Occipital lobe (tissue), 2 donors: ENCODE measurements around the gene CREB5. TPM values are rescaled to one million over a fixed set of nuclear protein-coding genes. Genes with fewer than 3 reads are reported as not detected.
A peak's percentile ranks its signal among the peaks of the same experiment; 100 is the strongest.
"Not testable (repeated sequence)": the region's sequence is repeated elsewhere in the genome, so short reads cannot be mapped to it uniquely, and the experiment has no call there.

ENCODE experiments used
- DNase-seq: peaks from one replicate; lab custom pipeline; 2025; lab: John Stamatoyannopoulos, UW
- total RNA-seq: library from RNA; depleted of rRNA; stranded (reverse); fragments of >200 nt; gene quantifications from one replicate; pipeline ENCODE4 v1.2.3, GENCODE V29; 2014

CREB5 gene, protein sequence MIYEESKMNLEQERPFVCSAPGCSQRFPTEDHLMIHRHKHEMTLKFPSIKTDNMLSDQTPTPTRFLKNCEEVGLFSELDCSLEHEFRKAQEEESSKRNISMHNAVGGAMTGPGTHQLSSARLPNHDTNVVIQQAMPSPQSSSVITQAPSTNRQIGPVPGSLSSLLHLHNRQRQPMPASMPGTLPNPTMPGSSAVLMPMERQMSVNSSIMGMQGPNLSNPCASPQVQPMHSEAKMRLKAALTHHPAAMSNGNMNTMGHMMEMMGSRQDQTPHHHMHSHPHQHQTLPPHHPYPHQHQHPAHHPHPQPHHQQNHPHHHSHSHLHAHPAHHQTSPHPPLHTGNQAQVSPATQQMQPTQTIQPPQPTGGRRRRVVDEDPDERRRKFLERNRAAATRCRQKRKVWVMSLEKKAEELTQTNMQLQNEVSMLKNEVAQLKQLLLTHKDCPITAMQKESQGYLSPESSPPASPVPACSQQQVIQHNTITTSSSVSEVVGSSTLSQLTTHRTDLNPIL
- 8.0 TPM for total RNA-seq

DNA sequence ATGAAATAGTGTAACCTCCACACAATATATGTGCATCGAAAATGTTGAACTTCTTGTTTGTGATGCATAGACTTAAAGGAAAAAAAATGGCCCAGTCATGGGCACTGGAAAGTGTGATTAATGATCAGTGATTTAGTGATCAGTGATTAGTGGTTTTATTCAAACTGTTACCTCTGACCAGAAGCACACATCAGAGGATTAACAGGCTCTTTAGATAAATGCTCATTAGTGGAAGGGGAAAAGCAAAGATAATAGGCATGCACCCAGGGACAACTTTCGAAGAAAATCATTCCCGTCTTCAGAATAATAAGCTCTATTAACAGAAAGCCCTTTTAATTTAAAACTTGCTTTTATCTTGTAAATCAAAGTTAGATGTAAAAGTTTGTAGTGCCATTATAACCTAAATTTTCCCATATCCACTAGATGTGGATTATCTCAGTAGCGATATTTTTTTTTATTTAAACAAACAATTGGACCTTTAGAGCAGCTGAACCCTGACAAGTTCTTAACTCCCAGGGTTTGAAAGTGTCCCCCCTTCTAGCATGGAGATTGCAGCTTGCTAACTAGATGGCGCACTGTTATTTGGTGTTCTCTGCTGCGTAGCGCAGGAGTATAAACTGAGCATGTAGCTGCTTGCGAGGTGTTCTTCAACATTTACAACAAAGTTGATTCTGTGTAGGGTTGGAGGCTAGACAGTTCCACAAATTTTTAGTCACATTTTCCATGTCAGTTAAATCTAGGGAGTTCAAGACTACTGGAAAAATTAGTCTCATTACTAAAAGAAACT, at the start of gene CREB5:
TSS of gene CREB5 (plus strand) at position 643 of the 787 bp plus-strand sequence. CDS start 397 bp downstream, outside the sequence.
- peak; percentile 8 for DNase-seq

DNA sequence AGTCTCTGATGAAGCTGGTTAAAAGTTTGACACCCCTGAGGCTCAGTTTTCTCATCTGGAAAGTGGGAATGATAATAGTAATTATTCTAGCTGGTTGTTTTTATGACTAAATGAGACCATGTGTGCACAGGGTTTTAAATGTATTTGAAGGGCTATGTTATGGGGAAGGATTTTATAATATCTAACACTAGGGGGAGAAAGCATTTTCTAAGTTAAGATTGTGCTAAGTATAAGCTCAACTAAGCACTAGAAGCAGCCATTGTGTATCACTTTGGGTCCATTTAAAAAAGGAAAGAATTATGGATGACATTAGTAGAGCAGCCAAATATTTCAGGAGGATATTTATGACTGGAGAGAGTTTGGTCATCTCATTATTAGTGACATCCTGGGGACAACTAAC, 49.5 kb upstream of the CREB5 start:
- no peak for DNase-seq

DNA sequence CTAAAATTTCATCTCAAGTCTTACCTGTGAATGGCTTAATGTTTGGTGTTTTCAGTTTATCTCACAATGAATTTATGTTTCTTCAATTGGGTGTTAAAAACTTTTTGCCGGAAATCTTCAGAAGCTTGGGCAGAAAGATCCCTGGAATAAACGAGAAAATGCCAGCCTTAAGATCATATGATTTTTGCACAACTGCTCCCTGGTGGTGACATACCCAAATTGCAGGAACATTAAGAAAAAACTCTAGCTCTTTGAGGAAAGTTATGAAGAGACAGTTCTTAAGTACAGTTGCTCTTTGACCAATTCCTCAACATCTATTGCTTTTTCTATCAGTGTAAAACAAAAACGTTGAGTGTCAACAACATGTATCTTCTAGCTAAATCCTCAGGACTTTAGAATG, 48.2 kb upstream of the CREB5 start:
- no peak for DNase-seq

DNA sequence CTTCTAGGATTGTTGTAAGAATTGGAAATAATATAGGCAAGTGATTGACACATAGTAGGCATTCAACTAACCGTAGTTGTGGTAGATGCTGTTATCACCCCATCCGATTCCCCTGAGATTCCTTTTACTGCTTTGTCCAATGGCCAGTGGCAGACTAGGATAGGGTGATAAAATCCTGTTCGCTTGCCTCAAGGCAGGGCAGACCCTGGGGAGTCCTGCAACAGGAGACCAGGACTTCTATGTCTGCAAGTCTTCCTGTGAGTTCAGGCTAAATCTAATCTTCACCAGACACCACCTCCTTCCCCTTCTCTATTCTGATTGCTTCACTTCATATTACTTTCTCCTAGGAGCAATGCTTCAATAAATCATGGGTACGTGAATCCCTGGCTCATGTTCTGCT, 42.8 kb upstream of the CREB5 start:
- no peak for DNase-seq

DNA sequence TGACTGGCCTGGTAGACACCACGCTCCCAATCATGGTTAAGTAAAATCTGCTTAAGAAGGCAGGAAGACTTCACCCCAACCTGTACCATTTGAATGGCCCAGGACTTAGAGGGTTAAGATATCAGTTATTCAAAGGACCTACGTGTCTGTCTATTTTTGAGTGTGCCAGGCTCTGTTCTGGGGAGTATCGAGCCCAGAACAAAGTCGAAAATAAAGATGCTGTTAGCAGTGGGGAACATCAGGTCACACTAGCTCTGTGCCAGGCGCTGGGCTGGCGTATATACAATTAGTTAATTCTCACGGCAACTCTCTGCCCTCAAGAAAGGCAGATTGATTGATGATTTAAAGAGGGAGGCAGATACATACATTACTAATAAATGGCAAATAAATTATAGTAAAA, 40.5 kb upstream of the CREB5 start:
- no peak for DNase-seq

DNA sequence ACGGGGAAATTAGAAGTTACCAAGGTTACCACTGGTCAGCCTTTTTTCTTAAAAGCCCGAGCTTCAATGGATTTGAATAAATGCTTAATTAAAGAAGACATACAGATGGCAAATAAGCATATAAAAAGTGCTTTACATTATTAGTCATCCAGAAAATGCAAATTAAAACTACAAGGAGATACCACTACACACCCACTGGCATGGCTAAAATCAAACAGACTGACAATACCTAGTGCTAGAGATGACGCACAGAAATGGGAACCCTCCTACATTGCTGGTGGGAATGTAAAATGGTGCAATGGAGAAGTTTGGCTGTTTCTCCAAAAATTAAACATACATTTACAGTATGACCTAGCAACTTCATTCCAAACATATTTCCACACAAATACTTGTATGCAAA, 38.3 kb upstream of the CREB5 start:
- DNase-seq = no peak

DNA sequence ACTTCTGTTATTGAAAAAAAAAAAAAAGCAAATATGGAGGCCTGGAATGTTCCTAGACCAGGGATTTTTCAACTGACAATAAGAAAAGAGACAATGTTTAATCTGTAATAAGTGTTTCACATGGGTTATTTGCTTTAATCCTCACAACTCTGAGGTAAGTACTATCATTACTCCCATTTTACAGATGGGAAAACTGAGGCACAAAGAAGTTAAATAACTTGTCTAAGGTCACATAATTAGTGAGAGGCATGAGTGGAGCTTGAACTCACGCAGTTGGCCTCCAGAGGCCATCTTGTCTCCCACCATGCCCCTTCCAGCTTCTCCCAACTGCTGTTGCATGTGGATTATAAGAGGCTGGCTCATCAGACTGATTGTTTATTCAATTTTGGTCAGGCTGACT, 36.6 kb upstream of the CREB5 start:
- no peak for DNase-seq

DNA sequence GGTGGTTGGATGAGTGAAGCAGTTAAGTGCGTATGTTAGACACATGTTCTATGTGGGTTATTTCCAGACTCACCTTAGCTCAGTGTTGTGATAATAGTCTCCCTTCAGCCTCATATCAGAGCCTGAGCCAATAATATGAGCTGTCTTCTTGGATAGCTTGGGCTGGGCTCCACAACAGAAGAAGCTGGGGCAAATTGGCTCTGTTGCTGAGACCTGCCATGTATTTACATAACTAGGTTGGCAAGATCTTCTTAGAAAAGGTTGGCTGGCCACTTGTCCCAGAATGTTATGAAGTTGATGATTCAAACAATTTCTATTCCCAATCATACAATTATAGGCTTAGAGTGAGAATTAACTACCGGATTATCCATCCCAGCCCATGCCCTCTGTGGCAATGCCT, 35.7 kb upstream of the CREB5 start:
- DNase-seq = no peak

DNA sequence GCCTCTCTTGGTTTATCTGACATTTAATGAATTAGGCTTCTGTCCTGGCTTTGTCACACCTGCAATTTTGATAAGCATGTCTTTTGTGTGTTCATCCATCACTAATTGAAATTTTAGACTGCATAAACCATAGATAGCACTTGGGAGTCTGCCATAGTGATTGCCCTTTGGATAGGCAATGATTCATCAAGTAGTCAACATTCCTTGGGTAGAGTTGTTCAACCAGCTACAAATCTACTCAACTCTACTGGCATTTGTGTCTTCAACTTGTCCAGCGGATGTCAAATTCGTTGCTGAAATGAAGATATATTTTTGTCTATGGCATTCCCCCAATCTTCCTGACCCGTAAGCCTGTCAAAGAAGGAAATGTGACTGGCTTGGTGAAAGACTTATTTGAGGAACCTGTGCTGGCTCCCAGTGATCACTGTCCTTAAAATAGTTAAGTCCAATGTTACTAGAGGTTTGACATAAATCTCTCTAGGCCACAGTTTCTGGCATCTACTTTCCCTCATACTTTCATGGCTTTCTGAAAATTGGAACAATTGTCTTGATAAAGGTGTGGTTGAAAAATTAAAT, 33.7 kb upstream of the CREB5 start:
- no peak for DNase-seq

DNA sequence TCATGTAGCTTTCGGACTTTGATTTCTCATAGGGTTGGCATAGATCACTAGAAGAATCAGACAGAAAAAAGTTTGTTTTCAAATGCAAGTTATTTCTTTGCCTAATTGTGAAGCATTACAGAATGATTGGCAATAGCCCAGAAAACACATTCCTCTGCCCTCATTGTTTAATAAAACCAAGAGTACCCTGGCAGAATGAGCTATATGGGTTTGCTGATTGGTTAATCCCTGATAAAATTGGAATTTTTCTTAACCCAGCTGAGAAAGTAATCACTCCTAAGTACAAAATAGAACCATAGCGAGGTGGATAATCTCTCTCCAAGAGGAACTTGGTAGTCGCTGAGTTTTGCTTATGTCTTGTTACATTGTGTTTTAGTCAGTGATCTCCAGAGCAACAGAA, 30.9 kb upstream of the CREB5 start:
- DNase-seq = no peak

DNA sequence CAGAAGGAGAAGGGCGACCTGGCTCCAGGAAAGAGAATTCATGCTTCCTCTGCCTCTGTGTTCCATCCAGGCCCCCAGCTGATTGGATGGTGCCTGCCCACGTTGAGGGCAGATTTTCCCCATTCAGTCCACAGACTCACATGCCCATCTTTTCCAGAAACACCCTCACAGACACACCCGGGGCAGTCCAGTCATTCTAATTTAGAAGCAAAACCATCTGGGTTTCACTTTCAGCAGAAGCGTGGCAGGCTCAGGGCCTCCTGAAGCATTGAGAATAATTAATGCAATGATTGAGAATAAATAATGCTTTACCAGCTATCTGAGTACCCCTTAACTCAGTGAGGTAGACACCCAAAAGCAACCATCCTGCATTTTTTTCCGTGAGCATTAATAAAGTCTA, 30.2 kb upstream of the CREB5 start:
- no peak for DNase-seq

DNA sequence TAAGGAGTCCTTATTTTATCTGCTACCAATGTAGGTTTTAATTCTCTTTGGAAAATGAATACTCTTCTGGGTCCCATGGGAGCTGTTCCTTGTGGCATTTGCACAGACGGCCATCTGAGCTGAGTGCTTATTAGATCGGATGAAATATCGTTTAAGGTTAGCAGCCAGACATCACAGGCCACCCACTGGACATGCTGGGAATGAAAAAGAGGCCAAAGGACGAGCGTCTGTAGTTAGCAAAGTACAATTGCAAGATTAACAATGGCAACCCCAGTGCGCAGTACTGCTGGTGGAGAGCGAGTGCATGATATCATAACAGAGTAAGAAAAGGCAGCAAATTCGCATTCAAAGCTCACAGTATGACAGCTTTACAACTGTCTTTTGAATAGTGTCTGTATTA, 28.3 kb upstream of the CREB5 start:
- no peak for DNase-seq

DNA sequence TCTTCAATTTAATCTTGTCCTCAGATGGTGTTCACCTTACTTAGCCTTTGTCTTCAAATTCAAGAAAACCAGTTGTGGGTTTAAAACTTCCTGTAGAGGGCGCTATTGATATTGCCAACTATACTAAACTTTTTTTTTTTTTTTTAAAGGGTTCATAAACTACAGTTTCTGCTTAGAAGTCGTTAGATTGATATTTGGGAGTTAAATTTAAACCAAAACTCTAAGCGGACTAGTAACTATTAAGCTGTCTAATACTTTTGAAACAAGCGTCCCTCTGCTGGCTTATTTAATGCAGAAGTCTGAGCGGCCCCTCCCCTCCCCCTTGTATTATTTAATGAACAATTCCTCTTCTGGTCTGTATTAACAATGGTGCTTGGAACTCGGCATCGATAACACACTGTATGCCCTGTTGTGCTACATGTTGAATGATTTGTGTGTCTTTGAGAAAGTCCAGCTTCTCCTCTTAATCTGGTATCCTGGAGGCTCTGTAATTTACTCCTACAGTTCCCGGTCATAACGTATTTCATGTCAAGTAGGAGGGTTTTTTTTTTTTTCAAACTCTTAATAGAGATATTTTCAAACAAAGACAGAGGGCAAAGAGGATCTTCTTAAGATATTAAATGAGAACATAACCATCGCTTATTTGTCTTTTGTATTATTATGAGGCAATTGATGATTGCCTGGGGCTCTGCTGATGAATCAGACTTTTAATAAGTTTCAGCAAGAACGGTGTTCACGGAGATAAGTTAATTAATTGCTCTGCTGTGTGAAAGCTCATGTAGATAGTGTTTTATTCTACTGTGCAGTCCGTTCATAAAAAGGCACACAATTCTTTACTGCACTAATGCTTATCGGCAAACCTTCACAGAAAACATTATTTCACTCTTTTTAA, 22.6 kb upstream of the CREB5 start:
- no peak for DNase-seq

DNA sequence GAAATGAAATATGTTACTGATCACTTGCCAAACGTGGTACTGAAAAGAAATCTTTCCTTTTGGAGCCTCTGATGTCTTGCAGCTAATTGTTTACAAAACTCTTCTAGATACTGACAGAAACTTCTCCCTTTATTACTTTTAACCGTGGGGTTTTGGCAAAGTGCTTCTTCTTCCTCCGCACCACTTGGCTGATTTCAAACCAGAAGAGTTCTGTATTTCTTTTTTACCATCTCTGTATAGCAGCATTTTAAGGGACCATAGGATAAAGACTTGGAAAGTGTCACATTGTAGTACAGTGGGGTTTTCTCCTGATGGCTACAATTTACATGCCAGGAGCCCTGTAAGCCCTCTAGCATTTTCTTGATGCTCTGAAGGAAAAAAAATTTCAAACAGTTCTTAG, 21.9 kb upstream of the CREB5 start:
- DNase-seq = no peak

DNA sequence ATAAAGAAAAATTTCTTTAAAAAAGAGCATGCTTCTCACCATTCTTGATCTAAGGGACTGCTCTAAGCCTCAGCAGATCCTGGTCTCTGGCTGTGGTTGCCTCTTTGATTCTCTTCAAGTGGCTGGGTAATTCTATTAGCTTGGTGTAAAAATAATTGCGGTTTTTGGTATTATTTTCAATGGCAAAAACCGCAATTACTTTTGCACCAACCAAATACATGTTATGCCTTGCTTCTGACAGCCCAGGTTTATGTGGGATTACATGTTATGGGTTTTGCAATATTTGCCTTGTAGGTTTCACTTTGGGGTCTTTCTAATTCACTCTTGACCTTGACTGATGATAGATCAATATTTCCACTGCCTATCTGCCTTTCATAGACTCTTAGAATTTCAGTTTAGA, 20.0 kb upstream of the CREB5 start:
- DNase-seq = no peak

DNA sequence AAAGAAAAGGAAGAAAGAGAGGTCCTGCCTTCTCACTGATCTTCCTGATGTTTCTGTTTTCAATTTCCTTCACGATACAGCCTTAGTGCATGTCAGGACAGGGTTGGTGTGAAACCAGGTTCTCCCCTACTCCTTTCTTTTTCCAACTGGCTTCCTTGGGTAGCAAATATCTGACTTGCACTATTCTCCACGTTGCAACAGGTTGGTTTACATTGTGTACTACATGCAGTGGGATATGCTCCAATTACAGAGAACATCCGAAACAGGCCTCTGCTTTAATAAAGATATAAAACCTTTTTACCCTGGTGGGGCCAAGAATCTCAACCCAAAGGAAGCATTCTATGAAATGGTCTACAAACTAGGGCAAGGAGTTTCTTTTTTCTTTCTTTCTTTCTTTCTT, 16.9 kb upstream of the CREB5 start:
- no peak for DNase-seq

DNA sequence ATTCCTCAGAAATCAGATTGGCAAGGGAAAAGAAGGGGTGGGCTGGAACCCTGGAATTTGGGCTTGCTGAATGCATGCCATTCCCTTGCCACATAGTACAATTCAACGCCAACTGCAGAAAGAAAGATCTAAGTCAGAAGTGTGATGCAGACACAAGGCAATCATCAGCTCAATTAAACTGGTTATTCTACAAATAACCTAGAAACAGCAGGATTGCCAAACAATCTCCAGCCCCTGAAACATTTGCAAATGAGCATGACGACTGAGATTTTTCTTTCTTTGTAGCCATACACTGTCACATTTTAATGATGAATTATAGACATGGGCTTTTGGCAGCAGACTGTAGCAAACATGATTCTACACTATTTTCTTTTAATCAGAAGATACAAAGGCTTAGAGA, 16.5 kb upstream of the CREB5 start:
- DNase-seq = no peak

DNA sequence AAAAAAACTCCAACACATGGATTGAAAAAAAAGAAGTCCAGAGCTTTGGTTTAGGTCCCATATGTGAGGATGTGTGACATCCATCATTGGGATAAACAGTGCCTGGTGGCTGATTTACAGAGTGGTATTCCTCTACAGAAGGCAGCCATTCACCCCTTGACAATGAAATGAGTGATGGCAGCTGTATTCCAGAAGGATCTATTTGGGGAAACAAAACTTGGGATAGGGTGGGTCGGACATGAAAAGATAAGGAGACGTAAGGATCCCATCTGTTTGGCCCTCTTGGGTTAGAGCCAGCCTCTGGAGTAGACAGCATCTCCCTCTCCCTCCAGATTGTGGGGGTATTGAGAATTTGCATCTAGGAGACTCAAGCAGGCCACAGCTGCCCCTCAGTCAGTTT, 15.2 kb upstream of the CREB5 start:
- DNase-seq = no peak

DNA sequence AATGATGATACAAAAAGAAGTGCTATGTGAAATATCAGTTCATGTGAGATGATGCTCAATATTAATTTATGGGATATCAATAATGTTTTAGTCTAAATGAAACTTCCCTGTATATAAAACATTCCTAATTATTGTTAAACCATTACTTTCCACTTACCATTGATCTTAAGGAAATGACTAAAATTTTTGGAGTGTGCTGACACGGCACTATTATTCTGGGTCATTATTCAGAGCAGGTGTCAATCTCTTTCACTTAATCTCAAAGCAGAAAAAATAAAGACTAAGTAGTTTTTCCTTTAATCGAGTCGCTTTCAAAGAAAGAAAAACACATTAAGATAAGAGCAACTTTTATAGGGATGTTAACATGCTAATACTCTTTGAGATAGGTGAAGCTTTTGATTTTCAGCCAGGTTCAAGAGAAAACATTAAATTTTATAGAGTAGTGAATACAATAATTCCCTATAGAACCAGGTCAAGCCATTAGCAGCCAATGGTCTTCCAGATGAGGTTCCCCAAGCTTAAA, 11.4 kb upstream of the CREB5 start:
- no peak for DNase-seq

DNA sequence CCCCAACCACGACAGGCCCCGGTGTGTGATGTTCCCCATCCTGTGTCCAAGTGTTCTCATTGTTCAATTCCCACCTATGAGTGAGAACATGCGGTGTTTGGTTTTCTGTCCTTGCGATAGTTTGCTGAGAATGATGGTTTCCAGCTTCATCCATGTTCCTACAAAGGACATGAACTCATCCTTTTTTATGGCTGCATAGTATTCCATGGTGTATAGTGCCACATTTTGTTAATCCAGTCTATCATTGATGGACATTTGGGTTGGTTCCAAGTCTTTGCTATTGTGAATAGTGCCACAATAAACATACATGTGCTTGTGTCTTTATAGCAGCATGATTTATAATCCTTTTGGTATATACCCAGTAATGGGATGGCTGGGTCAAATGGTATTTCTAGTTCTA, 10.8 kb upstream of the CREB5 start:
- not testable (repeated sequence) for DNase-seq

DNA sequence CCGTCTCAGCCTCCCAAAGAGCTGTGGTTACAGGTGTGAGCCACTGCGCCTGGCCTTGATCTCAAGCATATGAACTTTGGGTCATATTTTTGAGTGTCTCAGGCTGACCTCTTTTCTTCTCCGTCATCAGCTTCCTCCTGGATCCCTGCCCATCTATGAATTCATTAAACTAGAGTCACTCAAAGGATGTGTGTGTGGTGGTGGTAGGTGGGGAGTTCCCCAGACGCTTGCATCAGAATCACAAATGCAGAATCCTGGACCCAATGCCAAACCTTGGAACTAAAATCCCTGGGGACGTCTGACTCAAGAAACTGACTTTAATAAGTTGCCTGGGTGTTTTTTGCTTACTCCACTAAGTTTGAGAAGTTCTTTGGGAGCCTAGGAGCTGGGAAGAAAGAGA, 6.7 kb upstream of the CREB5 start:
- no peak for DNase-seq
